UCSD-AML1 (cell line): Measurements from ENCODE around the gene STAG1.
"Not testable (repeated sequence)": the region's sequence is repeated elsewhere in the genome, so short reads cannot be mapped to it uniquely, and the experiment has no call there.

ENCODE experiments used
- DNase-seq: peaks from one replicate; lab custom pipeline; 2025; ENCODE audit not compliant: unreplicated experiment; lab: John Stamatoyannopoulos, UW

STAG1 gene

DNA sequence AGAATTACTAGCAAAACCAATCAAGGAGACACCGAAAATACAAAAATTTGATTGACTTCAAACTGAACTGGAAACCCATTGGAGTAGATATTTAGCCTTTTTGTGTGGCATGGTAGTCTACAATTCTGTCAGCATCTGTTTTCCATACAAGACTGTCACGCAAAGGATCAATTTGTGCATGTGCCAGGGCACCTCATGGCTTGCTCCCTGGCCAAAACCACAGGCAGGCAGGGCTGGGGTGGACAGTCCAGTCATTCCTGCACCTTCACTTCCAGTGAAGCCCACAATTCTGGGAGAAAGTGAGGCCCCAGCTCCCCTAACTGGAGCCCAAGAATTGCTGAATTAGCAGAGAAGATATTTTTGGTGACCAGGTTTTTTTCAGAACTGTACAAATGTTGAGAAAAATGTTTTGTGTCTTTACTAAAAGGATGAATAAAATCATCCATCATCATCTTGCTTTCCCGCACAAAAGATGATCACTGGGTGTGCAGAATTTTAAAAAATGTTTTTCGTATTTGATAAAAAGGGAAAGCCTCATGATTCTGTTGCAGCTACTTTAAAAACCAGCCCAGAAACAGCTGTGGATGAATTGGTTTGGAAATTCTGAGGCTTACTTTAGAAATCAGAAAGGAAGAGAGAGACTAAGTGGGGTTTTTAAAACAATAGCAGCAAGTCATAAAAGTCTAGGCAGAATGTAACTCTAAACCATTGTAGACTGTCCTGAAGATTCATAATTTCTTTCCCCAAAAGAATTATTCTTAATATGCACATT, 415.7 kb downstream of the STAG1 start:
- no peak for DNase-seq

DNA sequence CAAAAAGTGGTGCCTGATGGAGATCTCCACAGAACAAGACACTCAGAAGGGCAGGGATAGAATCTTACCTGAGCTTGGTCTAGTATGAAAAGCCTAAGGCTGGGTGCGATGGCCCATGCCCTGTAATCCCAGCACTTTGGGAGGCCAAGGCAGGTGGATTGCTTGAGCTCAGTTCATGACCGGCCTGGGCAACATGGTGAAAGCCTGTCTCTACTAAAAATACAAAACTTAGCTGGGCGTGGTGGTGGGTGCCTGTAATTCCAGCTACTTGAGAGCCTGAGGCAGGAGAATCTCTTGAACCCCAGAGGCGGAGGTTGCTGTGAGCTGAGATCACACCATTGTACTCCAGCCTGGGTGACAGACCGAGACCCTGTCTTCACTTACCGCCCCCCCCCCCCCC, 417.5 kb downstream of the STAG1 start:
- not testable (repeated sequence) for DNase-seq

DNA sequence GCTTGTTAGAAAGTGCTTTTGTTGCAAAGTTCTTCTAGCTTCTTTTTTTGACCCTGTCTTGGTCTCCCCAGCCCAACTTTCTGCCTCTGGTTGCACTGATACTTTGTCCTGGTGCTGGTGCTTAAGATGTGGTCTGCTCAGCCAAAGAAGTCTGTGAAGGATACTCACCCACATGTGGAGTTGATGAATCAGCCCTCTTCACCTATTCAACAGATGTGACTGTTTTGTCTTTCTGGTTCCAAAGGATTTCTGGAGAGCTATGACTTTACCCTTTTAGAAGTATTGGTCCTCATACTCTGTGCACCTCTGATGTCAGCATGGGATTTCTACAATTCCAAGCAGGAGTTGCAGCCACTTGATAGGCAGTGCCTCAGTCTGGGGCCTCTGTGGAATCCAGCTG, 418.0 kb downstream of the STAG1 start:
- DNase-seq: no peak

DNA sequence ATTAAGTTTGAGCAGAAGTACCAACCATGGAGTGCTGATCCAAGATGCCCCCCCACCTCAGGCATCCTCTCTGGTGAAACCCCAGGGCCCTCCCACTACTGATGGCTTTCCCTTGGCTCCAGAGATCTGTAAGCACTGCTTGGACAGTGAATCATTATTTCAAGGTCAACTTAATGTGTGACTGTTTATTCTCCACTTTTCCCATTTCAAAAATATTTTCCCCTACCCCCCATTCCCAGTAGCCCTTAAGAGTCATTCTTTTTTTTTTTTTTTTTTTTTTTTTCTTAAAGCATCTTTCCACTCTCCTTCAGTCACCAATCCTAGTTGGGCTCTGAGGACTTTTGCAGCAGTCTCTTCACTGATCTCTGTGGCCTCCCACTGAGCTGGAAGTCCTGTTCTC, 419.4 kb downstream of the STAG1 start:
- no peak for DNase-seq

DNA sequence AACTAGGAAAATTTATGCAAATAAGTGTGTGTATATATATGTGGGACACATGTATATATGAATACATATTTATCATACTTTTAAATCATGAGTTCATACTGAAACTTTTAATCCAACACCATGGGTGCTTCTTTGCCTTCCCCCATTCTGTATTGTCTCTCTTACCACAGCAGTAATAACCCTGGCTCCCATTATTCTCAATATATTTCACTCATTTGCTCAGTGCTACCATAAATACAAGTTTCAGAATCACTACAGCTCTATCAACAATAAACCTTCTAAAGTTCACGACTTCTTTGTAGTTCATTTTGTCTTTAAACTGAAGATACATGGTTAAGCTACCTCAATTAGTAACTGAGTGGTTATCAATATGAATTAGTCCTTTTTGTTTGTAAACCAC, 419.9 kb downstream of the STAG1 start:
- DNase-seq: no peak

DNA sequence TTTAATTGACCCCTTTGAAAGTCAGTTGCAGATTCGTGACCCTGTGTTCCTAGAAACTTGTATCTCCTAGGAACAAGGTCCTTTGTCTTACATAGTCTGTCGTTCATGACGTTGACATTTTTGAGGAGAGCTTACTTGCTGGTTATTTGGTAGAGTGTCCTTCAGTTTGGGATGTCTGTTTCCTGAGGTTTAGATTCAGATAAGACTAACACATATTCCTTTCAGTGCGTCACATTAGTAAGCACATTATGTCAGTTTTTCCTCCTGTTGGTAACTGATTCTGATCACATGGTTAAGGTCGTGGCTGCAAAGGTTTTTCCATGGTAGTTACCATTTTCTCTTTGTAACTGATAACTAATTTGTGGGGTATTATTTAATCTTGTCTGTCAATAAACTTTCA, 421.3 kb downstream of the STAG1 start:
- no peak for DNase-seq

DNA sequence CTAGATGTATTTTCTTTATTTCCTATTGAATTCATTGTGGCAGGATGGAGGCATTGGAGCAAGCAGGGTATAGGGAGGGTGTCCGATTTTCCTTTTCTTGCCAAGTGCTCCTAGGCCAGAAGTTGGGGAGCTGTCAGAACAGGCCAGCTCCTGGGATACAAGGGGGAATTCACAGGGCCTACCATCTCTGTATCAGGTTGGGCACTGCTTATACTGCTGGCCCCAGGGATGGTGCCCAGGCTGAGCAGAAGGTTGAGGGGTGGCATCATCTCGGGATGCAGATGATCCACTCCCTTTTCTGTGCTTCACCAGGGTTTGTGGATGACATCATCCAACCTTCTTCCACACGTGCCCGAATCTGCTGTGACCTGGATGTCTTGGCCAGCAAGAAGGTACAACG, 422.6 kb downstream of the STAG1 start:
- no peak for DNase-seq

DNA sequence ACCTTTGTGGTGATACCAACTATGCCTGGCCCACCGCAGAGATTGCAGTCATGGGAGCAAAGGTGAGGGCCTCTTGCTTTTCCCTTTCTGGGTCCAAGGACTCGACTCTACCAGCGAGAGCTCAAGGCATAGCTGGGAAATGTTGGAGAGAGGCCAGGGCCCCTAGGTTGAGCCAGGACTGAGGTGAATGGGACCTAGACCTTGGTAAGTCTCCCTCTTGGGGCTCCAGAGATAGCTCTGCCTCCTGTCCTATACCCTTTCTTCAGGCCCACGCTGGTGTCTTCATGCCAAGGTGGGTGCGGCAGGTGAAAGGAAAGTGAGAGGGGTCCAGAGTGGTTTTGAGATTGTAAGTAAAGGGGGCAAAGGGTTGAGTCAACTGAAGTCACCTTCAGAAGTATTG, 424.5 kb downstream of the STAG1 start:
- DNase-seq: no peak

DNA sequence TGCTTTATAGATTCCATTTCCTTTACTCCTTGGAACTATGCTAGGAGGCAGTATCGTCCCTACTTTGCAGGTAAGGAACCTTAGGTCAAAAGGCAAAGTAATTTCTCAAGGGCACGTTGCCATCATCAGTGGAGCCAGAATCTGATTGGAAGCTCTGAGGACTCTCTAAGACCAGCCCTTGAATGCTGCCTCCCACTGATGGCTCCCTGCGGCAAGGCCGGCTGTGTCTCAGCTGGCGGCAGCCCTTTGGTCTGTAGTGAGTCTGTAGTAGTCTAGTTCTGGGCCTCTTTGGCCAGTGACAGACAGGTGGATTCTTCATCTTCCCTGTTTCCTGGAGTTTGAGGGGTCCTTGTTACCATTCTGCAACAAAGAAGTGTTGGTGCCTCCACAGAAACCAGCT, 425.9 kb downstream of the STAG1 start:
- DNase-seq: no peak

DNA sequence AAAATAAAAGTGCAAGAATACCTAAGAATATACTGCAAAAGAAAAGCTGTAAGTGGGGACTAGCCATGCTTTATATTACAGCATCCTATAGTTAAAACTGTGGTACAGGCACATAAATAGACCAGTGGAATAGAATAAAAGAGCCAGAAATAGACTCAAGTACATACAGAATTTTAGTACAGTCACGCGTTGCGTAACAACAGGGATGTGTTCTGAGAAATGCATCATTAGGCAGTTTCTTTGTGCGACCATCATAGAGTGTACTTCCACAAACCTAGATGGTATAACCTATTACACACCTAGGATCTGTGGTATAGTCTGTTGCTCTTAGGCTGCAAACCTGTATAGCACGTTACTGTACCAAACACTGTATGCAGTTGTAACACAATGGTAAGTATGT, 440.2 kb downstream of the STAG1 start:
- no peak for DNase-seq

DNA sequence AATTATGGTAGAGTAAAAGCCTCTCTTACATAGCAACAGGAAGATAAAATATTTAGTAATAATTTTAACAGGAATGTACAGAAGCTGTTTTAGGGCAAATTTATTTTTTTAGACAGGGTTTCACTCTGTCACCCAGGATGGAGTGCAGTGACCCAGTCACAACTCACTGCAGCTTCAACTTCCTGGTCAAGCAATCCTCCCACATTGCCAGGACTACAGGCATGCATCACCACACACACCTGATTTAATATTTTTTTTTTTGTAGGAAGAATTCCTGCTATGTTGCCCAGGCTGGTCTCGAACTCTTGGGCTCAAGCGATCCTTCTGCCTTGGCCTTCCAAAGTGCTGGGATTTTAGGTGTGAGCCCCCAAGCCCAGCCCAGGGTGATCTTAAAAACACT, 440.9 kb downstream of the STAG1 start:
- no peak for DNase-seq

DNA sequence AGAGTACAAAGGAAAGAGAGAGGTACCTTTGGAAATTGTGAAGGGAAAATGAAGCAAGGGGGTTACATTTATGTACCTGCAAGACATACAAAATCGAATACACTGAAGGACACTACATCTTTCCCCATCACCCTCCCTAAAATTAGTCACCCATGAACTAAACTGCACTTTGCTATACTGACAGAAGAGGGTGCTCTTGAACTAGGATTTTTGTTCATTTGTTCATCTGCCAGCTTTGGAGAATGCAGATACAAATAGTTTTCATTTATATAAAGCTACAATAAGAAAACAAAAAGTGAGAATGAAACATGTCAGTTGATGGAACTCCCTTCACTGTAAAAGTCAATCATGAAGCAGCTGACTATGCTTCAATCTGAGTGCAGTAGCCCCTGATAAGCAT, 446.3 kb downstream of the STAG1 start:
- DNase-seq: no peak

DNA sequence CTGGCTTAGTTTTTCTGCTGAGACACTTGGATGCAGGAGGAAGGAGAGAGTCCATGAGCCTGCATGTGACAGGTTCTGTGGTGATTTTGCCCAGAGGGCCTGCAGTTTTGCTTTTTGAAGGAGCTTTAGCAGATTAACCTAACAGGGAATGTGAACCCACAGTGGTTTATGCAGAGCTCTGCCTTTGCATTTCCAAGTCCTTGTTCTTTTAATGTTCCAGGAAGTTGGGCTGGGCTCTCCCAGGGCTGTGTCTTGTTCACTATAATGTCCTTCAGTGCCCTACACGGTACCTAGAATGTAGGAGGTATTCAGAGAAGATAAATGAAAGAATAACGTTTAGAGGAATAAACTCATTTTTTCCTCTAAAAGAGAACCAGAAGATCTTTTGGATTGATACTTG, 451.7 kb downstream of the STAG1 start:
- DNase-seq: no peak

DNA sequence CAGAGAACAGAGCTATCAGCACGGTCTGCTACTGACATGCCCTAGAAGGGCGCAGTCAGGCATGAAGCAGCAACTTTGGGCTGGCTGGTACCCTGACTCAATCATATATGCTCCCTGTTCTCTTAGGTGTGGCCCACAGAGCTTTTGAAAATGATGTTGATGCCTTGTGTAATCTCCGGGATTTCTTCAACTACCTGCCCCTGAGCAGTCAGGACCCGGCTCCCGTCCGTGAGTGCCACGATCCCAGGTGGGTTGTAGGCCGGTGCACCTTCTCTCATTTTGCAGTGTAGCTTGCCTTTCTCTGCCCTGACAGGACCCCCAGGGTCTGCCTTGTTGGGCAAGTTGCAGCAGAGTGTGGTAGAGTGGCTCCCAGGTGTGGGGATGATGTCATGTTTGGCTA, 454.4 kb downstream of the STAG1 start:
- no peak for DNase-seq

DNA sequence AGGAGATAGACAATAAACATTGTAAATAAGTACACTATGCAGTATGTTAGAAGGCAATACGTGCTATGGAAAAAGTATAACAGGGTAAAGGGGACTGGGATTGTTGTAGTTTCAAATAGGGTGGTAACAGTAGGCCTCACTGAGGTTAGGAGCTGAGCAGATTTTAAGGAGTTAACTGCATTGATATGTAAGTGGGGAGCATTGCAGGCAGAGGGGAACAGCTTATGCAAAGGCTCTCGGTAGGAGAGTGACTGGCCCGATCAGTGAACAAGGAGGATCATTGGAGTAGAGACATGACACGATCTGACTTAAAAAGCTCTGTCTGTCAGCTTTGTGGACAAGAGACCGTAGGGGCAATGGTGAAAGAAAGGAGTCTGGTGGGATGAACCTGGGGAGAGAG, 455.2 kb downstream of the STAG1 start:
- DNase-seq: no peak

DNA sequence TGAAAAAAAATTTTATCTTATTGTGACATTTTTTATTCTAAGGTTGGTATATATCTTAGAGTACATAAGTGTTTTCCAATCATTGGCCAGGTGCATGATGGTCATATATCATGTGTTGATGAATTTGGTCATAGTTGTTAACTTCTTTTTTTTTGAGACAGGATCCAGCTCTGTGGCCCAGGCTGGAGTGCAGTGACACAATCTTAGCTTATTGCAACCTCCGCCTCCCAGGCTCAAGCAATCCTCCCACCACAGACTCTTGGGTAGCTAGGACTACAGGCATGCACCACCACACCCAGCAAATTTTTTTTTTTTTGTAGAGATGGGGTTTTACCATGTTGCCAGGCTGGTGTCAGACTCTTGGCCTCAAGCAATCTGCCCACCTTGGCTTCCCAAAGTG, 458.0 kb downstream of the STAG1 start:
- DNase-seq: no peak

DNA sequence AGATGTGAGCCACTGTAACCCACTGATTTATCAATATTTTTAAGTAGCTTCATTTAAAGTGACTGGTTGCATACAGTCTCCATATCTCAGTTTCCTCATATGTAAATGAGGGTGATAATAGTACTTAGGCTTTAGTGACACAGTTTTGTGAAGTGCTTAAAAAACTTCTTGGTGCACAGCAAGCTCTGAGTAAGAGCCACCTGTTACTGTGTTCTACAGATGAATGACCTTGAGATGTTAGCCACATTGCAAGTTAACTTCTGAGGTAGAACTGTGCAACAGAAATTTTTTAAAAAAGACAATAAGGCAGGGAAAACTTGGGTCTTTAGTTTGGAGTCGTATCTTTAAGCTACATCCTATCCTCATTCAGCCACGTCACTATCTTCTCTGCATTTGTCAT, 458.9 kb downstream of the STAG1 start:
- DNase-seq: no peak

DNA sequence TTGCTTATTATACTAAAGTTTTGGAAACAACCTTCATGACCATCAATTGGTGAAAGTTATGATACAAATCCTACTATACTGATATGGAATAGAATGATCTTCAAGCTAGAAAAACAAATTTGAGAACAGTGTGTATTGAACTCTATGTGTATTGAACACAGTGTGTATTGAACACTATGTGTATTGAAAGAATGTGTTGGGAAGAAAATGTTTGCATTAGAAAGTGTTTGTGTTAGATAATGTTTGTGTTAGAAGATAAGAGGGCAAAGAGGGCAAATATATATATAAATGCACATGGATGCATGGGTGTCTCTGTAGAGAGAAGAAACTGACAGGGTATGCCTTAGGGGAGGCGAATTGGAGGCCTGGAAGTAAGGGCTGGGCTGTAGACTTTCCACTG, 459.7 kb downstream of the STAG1 start:
- DNase-seq: no peak

DNA sequence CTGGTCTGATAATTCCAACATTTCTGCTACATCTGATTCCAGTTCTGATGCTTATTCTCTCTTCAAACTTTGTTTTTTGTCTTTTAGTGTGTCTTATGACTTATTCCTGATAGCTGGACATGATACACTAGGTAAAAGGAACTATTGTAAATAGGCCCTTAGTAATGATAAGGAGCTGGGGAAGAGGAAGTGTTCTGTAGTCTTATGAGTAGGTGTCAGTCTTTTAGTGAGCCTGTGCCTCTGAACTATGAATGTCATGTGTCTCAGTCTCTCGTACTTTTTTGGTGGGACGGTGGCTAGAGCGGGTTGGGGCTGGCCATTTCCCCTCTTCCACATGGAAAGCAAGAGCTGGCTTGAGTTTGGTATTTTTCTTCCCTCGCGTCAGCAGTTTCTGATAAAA, 460.9 kb downstream of the STAG1 start:
- no peak for DNase-seq
